ENCODE data around the gene HELB.
"Not testable (repeated sequence)": the region's sequence is repeated elsewhere in the genome, so short reads cannot be mapped to it uniquely, and the experiment has no call there.

HELB gene

DNA sequence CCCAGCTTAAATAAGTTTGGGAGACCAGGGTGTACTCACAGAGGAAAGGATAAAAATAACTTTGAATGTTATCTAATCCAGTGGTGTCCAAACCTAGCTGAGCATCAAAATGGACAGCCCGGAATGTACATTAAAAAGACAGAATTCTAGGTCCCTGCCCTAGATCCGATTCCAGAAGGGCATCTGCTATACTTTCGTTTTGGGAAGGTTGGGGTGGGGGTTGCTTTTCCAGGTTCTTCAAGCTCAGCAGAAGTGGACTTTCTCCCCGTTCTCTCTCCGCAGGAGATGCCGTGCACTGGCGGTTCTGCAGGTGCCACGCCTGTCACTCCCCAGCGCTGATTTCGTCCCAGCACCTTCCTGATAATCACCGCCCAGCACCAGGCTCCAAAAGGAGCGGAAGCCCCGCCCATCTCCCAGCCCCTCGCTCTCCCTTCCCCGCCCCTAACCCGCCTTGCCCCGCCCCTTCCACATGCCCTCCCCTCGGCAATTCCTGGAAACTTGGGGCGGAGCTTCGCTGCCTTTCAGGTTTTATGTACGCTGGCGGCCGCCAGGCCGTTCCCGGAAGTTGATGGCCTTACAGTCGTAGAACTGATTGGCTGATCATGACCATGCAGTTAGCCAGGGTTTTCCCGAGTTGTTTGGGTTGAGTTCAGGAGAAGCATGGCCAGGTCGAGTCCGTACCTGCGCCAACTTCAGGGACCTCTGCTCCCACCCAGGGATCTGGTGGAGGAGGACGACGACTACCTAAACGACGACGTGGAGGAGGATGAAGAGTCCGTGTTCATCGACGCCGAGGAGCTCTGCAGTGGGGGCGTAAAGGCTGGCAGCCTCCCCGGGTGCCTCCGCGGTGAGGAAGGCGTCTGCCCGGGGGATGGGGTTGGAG is at the start of gene HELB:
Gene HELB, plus strand, starts transcription at position 550 of the 883 bp plus-strand sequence. Its CDS starts 111 bp downstream, at position 661.
- DNase-seq: peak; percentile 91

DNA sequence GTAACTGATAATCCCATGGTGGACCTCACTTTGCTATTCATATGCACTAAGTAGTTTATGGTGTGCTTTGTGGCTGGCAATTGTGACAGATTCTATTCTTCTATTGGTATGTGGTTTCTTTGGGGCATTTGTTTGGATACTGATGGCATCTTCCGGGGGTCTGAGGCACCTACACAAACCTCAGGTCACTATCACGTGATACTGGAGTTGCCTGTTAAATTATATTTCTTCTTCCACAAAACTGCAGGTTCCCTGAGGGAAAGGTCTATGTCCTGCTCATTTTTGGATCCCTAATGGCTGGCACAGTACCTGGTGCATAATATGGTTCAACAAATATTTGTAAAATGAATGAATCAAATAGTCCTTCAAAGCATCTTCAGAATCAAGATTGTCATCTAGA is 49.5 kb upstream of the HELB start:
- no peak for DNase-seq

DNA sequence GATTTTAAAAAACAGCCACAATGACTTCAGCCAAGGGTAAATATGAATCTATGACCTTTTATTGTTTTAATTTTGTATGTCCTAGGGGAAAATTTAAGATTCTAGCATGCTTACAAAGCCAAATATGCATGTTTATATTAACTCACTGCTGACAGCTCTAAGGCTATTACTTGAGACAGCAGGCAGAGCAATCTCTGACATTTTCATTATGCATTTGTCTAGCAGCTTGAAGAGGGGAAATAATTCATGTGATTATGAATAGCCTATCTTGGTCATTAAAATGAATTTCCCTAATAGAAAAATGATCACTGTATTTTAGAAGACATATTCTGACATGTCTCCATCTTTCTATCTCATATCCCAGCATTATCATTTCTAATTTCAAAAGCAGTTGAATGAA is 46.6 kb upstream of the HELB start:
- no peak for DNase-seq

DNA sequence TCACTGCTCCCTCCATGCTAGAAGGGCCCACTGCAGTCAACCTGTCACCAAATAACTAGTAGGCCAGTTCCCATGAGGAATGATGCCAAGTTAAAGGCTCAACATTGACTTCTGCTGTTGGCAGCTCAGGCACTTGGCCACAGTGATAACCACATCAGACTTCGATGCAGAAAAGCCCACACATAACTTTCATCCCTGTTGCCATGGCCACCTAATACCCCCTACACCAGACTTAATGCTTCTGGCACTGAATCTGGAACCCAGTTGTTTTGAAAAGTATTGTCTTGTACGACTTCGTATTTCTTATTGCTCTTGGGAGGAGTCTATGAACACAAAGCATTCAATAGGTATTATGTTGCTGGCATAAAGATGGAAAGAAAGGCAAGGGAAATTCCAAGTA is 44.3 kb upstream of the HELB start:
- DNase-seq: no peak

DNA sequence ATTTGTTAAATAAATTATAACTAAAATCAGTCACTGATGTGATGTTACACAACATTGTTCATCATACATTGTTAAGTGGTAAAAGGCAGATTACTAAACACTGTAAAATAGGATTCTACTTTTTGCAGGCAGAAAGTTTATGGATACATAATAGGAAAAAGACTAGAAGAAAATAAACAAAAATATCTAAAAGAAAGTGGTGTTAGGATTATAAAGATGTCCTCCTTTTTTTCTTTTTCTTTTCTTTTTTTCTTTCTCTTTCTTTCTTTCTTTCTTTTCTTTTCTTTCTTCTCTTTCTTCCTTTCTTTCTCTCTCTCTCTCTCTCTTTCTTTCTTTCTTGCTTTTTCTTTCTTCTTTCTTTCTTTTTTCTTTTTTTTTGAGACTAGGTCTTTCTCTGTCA is 39.6 kb upstream of the HELB start:
- no peak for DNase-seq

DNA sequence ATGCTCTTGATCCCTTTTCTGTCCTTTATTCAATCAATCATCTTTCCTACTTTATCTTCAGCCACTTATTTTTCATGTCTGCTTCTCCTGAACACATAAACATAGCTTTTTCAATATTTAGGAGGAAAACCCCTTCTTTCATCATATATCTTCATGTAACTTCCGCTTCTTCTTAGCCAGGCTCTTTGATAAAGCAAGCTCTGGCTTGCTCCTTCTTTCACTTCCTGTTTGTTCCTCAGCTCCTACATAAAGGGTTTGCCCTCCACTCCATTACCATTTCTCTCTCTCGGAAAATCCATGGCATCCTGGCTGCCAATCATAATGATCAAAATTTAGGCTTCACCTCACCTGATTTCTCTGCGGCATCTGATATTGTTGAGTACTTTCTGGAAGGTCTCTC is 33.7 kb upstream of the HELB start:
- DNase-seq: no peak

DNA sequence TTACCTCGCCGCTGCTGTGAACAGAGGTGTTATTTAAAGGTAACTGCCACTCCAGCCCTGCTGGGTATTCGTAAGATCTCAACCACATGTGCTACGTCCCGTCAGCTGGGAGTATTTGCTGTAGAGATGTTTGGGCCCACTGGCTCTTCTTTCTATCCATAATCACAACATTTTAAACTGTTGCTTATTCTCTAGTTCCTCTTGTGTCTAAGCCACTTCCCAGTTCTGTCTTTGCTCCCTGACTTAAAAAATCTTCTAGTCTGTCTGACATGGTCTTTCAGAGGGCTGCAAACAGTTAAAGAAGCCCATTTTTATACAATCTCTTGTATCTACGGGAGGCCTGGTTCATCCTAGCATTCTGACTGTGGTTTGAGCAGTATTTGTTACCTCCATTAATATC is 33.2 kb upstream of the HELB start:
- DNase-seq: no peak

DNA sequence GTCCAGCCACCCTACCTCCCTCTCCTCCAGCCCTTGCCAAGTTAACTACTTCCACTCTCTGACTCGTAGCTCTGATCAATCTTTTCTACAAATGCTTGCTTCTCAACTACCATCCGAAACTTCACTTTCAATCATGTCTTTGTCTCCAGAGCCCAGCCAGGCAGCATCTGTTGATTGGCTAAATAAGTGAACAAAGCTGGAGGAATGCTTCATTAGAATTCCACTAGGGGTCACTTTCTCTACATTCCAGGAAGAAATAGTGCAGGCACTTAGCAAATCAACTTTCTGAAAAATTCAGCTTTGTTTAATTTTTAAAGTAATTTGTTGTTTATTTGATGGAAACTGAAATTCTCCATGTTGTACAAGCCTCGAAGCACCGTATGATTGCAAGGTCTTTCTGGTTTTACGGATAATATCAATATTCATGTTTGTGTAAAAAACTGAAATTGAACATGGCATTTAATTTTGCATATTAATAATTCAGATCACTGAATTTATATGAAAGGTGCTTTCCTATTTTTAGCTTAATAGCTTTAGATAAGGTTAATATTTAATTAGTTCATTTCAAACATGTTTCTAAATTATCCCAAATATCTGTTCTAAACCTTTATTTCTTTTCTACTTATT is 32.4 kb upstream of the HELB start:
- no peak for DNase-seq

DNA sequence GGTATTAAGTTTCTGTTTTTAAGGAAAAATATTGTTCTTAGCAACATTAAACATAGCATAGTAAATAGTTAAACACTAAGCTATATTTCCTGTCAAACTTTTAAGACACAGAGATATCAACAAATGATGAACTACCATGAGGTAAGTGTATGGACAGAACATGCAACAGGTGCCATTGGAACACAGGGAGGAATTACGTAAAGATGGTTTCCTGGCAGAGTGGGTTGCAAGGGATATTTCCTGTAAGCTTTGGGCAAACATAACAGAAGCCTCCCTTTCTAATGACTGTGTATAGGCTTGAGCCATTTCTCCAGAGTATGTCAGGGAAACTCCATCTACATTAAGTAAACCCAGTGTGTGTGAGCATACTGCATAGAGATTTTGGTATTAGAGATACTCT is 31.7 kb upstream of the HELB start:
- DNase-seq: no peak

DNA sequence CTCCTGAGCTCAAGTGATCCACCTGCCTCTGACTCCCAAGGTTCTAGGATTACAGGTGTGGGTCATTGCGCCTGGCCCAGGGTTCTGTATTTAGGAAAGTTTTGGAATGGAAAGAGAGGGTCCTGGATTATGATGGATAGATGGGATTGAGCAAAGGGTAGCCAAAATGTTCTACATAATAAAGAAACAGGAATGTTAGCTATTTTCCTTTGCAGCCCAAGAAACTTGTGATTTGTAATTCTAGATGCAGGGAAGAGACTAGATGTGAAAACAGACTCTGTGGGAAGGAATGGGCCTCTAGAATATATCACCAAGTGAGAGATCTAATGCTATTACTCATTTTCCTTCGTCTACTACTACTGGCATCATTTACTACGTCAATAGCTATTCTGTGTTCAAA is 29.6 kb upstream of the HELB start:
- DNase-seq: no peak

DNA sequence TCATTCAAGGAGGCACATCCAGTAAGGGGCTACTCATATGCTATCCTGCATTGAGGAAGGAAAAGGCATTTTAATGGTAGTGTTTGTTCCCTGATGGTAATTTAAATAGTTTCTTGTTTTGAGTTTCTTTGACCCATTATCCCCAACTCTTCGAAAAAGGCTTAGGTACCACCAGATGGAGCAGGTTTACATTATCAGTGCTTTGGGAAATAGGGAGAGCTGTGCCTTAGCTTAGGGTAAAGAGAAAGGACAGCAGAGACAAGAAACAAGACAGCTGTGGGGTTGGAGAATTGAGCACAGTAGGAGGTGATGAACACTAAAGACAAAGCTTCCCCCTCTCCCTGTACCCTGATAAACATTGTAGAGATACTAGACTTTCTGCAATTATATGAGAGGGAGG is 29.1 kb upstream of the HELB start:
- DNase-seq: no peak

DNA sequence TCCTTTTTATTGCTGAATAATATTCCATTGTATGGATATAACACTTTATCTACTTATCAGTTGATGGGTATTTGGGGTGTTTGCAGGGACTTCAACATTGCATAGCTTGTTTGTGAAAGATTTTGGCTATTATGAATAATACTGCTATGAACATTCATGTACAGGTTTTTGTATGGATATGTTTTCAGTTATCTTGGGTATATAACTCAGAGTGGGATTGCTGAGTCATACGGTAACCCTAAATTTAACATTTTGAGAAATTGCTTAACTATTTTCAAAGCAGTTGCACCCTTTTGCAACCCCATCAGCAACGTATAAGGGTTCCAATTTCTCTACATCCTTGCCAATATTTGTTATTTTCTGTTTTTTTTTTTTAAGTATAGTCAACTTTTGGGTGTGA is 27.3 kb upstream of the HELB start:
- no peak for DNase-seq

DNA sequence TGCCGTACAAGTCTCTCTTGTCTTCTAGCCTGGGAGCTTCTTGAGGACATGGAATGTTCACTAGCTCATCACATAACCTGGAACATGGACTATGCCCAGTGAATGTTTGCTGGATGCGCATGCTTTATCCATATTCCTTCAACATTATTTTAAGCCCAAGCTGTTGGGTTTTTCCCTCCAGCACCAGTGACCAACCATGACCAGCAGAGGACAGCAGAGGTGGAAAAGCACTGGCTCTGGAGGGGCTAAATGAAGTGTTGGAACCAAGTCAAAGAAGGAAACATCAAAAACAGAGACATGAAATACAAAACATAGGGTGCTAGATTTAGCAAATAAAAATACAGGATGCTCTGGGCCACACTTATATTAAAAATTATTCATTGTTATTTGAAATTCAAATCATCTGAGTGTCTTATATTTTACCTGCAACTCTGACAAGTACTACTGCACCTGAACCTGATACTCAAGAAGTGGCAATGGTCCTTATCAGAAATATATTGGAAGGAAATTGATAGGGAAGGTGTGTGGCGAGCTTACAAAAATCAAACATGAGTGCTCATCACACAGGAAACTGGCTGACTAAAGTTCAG is 23.1 kb upstream of the HELB start:
- DNase-seq: no peak

DNA sequence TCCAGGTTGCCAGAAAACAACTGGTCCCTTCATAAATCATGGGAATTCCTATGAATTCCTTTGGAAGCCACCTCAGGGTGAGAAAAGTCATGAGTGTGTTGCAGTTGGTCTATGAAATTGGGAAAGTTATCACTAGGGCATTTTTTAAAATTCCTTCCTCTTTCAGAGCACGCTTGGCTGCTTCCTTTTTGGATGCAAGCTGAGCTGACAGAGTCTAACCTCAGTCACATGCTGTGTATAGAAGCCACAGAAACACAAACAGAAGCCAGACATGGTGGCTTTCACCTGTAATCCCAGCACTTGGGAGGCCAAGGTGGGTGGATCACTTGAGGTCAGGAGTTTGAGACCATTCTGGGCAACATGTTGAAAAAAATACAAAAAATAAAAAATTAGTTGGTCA is 21.7 kb upstream of the HELB start:
- DNase-seq: peak; percentile 3

DNA sequence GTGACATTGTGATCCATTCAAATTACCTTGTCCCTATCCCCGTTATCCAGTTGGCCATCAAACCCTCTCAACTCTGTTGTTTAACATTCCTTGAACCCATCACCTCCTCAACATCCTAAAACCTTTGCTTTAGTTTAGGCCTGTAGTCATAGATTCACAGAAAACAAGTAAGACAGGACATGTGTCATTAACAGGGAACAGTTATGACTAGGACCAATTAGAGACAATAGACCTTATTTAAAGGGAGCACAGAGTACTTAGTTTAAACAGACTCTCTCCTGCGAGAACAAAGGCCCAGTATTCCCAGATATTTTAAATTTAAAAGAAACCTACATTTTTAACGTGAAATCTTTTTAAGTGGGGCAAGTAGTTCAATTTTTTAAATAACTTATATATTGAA is 20.0 kb upstream of the HELB start:
- DNase-seq: no peak

DNA sequence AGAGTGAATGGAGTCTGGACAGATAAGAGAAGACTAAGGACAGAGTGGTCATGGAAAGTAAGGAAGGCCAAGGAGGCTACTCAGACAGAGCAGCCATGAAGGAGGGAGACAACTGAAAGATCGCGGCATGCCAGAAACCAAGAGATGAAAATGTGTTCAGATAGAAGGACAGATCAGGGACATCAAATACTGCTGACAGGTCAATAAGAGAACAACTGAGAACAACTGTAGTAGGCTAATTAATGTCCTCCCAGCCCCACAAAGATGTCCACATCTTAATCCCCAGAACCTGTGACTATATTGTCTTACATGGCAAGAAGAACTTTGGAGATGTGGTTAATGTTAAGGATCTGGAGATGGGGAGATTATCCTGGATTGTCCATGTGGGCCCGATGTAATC is 15.0 kb upstream of the HELB start:
- no peak for DNase-seq

DNA sequence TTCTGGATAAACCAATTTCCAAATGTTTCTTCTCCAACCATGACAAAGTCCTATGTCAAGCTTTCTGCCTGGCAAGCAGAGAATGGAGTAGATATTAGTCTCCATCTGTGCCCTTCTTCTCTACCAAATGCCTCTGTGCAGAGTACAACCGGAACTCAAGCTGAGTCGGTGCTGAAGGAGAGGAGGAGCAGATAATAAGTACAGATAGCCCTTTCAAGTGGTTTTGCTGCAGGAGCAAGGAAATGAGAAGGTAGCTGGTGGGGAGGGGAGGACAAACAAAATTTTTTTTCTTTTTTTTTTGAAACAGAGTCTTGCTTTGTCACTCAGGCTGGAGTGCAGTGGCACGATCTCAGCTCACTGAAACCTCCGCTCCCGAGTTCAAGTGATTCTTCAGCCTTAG is 14.2 kb upstream of the HELB start:
- DNase-seq: no peak

DNA sequence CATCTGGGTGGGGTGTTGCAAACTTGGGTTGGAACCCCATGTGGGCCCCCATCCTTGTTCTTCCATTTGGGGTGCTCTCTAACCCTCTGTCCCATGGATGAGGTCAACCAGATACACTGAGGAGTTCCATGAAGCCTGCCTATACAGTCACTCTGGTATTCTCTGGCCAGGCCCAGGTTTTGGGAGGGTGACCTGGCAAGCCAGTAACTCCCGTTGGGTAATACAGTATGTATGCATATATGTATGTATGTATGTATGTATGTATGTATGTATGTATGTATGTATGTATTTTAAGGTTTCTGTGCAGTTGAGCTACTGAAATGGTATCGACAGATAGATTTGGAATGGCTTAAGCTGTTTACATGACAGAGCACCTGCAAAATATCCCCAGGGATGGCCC is 12.8 kb upstream of the HELB start:
- DNase-seq: no peak

DNA sequence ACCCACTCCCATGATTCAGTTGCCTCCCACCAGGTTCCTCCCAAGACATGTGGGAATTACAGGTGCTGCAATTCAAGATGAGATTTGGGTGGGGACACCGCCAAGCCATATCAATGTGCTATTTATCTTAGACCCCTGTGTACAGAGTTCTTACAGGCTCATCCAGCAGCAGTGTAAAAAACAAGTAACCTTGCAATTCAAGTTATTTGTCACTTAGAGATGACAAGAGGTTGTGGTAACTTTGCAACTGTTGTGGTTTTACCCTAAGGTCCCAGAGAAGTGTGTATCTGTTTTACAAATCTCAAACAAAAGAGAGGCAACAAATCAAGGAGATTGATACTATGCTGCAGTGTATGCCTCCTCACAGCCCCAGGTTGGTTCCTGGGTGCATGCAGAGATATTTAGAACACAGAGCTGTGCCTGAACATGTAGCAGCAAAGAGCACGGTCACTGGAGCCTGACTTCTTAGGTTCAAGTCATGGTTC is 11.5 kb upstream of the HELB start:
- DNase-seq: no peak

DNA sequence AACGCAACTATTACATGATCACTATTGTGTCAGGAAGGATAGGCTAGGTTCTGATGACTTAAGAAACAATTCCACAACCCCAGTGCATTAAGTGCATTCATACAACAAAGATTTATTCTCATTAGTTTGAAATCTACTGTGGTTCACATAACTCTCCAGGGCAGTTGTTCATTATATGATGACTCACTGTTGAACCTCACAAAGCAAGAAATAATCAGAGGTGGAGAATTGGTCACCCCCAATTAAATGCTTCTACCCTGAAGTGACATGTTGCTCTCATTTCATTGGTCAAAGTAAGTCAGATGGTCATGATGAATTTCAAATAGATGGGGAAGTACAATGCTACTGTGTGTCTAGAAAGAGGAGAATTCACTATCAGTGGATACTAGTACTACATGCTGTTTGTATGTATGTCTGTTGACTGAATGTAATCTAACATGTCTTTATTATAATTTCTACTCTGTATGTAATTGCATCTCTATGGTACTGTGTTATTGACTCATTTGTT is 6.1 kb upstream of the HELB start:
- DNase-seq: no peak

DNA sequence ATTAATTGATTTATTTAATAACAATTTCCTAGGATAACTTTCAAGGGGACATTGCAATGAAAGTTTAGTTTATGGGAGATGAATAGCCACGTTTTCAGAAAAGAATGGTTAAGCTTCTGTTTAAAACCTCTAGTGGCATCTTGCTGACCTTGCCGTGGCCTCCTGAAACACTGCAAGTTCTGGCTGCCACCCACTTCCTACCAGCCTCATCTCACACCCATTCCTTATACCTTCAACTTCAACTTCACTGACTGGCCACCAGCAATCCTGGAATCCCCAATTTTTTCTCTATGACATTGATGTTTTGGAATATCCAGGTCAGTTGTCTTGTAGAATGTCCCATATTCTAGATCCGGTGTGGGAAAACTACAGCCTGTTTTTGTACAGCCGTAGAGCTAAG is 5.2 kb upstream of the HELB start:
- no peak for DNase-seq

DNA sequence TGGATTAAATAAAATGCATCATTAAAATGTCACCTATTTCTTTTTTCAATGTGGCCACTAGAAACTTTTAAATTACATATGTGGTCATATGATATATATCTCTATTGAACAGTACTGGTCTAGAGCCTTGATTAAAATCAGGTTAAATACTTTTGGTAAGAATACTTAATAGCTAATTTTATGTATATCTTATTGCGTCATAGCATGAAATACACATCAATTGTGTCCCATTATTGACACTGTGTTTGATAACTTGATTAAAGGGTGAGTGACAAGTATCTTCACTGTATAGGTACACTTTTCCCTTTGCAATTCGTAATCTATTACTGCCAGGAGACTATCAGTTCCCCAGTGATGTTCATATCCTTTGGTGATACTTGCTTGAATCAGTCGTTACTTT is 4.4 kb upstream of the HELB start:
- no peak for DNase-seq

DNA sequence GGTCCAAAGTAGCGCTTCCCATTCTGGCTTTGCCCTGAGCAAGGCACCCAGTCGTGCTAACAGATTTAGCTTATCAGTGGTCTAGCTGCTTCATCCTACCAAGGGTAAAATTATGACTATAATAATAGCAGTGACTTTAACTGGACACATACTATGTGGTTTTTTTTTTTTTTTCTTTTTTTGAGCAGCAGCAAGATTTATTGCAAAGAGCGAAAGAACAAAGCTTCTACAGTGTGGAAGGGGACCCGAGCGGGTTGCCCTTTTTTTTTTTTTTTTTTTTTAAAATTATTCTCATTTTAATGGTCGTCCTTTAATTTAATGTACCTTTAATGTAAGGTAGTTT is 505 bp downstream of the HELB start:
- DNase-seq: no peak

DNA sequence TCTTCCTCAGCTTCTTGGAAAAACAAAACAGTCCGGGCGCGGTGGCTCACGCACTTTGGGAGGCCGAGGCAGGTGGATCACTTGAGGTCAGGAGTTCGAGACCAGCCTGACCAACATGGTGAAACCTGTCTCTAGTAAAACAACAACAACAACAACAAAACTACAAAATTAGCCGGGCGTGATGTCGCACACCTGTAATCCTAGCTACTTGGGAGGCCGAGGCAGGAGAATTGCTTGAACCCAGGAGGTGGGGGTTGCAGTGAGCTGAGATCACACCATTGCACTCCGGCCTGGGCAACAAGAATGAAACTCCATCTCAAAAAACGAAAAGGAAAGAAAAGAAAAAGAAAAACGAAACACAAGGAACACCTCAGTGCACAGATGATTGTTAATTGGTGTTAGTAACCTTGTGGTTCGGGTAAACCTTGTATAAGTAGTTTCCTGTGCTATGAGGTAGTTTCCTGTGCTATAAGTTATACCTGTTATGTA is 1.1 kb downstream of the HELB start:
- not testable (repeated sequence) for DNase-seq
